ENCODE results near the gene ACOX2. TPM values are rescaled to one million over a fixed set of nuclear protein-coding genes. Genes with fewer than 3 reads are reported as not detected.

Gene ACOX2
- total and polyA plus RNA-seq, 2 of the 13 experiments (the other 11 are each of a cell fraction or from before 2014, with no cell fraction given), result 42.6 to 98.5 TPM

GRCh38 chr3:58471025-58471887, 65.7 kb downstream of the ACOX2 start (continued):
- TF ChIP-seq AFF4 (CRISPR knock-in tag; IDR thresholded peaks at IDR 0.05), result 0 out of 2 replicates have a peak, but pooled peaks have one; percentile 33
- TF ChIP-seq TOE1 (CRISPR knock-in tag; IDR thresholded peaks at IDR 0.05), result peak; percentile 31; the same call in 1 of the 2 replicates
- no peak for TF ChIP-seq ZNF414 (CRISPR knock-in tag; IDR thresholded peaks at IDR 0.05)
- TF ChIP-seq NCOR1 (IDR thresholded peaks at IDR 0.05; ENCODE audit: borderline replicate concordance, low read length), result peak; percentile 79; the same call in 1 of the 2 replicates
- peak; percentile 57 for TF ChIP-seq ATF7 (IDR thresholded peaks at IDR 0.05)
- peak; percentile 78; the same call in 1 of the 2 replicates for TF ChIP-seq ATF7 (CRISPR knock-in tag; IDR thresholded peaks at IDR 0.05)
- no peak for TF ChIP-seq ZNF512B (CRISPR knock-in tag; IDR thresholded peaks at IDR 0.05; ENCODE audit: borderline replicate concordance)
- TF ChIP-seq ZNF124 (CRISPR knock-in tag; IDR thresholded peaks at IDR 0.05), result 0 out of 2 replicates have a peak, but pooled peaks have one; percentile 34
- peak; percentile 50 for TF ChIP-seq XRCC5 (optimal IDR thresholded peaks at IDR 0.05; ENCODE audit: low read length)
- TF ChIP-seq ZSCAN9 (CRISPR knock-in tag; IDR thresholded peaks at IDR 0.05; ENCODE audit: borderline replicate concordance), result peak; percentile 81; the same call in 1 of the 2 replicates
- TF ChIP-seq KLF9 (CRISPR knock-in tag; IDR thresholded peaks at IDR 0.05; ENCODE audit: low read depth), result no peak
- TF ChIP-seq TFAP4 (IDR thresholded peaks at IDR 0.05; ENCODE audit: borderline replicate concordance, low read depth), result peak; percentile 69
- TF ChIP-seq ZNF441 (CRISPR knock-in tag; IDR thresholded peaks at IDR 0.05; ENCODE audit: borderline replicate concordance), result peak; percentile 64; the same call in 1 of the 2 replicates
- TF ChIP-seq RXRA (CRISPR knock-in tag; IDR thresholded peaks at IDR 0.05), result peak; percentile 86; the same call in 1 of the 2 replicates
- TF ChIP-seq, protein P1, sequence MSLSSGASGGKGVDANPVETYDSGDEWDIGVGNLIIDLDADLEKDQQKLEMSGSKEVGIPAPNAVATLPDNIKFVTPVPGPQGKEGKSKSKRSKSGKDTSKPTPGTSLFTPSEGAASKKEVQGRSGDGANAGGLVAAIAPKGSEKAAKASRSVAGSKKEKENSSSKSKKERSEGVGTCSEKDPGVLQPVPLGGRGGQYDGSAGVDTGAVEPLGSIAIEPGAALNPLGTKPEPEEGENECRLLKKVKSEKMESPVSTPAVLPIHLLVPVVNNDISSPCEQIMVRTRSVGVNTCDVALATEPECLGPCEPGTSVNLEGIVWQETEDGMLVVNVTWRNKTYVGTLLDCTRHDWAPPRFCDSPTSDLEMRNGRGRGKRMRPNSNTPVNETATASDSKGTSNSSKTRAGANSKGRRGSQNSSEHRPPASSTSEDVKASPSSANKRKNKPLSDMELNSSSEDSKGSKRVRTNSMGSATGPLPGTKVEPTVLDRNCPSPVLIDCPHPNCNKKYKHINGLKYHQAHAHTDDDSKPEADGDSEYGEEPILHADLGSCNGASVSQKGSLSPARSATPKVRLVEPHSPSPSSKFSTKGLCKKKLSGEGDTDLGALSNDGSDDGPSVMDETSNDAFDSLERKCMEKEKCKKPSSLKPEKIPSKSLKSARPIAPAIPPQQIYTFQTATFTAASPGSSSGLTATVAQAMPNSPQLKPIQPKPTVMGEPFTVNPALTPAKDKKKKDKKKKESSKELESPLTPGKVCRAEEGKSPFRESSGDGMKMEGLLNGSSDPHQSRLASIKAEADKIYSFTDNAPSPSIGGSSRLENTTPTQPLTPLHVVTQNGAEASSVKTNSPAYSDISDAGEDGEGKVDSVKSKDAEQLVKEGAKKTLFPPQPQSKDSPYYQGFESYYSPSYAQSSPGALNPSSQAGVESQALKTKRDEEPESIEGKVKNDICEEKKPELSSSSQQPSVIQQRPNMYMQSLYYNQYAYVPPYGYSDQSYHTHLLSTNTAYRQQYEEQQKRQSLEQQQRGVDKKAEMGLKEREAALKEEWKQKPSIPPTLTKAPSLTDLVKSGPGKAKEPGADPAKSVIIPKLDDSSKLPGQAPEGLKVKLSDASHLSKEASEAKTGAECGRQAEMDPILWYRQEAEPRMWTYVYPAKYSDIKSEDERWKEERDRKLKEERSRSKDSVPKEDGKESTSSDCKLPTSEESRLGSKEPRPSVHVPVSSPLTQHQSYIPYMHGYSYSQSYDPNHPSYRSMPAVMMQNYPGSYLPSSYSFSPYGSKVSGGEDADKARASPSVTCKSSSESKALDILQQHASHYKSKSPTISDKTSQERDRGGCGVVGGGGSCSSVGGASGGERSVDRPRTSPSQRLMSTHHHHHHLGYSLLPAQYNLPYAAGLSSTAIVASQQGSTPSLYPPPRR (CRISPR knock-in tag; IDR thresholded peaks at IDR 0.05; ENCODE audit: borderline replicate concordance), result peak; percentile 93
